ENCODE data around the gene IGSF3.
"Not testable (repeated sequence)": the region's sequence is repeated elsewhere in the genome, so short reads cannot be mapped to it uniquely, and the experiment has no call there.

IGSF3 gene

DNA sequence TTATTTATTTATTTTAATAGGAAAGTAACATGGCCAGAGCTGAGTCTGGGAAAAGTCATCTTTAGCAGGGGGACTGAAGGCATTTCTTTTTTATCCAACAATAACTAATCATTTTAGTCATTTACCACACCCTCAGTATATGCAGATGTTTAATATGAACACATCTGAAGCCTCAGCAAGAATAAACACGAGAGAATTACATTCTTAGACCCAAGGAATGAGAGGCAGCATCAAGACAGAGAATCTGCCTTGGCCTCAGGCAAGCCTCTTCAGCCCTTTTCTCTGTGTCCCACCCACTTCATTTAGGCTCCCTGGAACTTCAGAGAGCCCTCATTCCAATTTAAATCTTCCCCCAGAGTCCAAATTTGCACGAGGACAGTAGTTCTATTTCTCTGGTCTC lies 17.0 kb upstream of the IGSF3 start:
- no peak for DNase-seq

- DNase-seq, result no peak
Measured at GRCh38 chr1:116682641-116683221, 15.2 kb upstream of the IGSF3 start.

- DNase-seq, result no peak
Measured at GRCh38 chr1:116681343-116681899, 13.9 kb upstream of the IGSF3 start.

DNA sequence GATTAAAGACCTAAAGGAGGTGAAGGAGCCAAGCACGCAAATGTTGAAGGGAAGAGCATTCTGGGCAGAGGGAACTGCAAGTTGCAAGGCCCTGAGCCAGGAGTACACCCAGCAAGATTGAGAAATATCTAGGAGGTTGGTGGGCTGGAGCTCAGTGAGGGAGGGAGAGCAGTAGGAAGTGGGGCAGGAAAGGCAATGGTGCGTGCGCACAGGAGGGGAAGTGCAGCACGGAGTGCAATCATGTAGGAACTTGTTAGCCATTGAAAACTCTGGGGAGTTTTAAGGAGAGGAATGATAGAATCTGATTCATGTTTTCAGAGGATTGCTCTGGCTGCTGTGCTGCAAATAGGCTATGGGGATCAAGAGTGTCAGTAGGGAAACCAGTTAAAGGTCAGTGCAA lies 13.2 kb upstream of the IGSF3 start:
- DNase-seq, result no peak

DNA sequence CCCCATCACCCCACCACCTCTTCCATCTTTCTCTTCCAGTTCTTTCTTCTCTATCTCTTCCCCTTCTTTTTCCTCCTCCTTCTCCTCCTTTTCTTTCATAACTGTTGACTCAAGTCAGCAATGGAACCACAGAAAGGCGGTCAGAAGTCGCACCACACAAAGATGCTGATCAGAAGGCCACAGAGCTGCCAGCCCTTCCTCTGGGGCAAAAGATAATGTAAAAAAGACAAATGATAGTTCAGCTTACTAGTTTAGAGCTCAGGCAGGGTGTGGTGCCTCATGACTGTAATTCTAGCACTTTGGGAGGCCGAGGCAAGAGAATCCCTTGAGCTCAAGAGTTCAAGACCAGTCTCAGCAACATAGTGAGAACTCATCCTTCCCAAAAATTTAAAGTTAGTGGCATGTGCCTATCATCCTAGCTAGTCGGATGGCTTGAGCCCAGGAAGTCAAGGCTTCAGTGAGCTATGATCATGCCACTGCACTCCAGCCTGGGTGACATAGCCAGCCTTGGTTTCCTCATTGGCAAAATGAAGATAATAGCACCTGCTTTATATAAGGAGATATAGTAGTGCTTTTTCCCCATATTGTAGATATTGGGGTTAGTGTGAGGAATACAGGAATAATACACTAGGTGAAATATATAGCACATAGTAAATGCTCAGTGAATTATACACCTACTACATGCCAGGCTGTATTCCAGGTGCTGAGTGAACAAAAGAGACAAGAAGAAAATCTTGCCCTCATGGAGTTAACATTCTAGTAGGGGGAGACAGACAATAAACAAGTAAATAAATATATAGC lies 12.5 kb upstream of the IGSF3 start:
- DNase-seq, result no peak

DNA sequence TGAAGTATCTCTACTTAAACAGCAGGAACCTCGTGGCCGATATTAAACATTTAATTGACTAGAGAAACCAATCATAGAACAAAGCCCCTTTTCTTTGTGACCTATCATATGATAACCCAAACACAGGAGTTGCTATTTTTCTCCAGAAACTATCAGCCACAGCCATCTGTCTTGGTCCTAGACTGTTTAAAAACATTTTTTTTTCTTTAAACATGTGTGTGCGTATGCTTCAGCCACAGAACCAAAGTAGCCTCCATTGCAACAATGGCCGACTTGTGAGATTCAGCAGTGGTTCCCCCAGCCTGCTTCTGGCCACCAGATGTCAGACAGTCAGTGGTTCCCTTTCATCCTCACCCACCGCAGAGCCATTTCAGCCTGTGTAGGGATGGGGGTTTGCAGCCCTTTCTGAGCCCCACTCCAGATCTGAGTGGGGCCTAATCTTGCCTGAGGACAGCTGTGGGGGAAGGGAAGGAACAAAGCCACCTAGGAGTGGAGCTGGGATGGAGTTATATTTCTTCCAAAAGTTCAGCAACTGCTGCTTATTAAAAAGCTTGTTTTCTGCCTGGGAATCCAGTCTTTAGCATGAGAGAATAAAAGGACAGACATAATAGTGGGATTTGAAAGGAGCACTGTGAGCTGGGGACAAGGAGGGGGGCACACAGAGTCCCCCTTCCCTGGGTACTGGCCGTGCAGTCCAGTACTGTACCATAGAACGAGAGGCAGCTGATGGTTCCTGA lies 11.7 kb upstream of the IGSF3 start:
- no peak for DNase-seq

- DNase-seq, result no peak
Measured at GRCh38 chr1:116678732-116679090, 11.2 kb upstream of the IGSF3 start.

DNA sequence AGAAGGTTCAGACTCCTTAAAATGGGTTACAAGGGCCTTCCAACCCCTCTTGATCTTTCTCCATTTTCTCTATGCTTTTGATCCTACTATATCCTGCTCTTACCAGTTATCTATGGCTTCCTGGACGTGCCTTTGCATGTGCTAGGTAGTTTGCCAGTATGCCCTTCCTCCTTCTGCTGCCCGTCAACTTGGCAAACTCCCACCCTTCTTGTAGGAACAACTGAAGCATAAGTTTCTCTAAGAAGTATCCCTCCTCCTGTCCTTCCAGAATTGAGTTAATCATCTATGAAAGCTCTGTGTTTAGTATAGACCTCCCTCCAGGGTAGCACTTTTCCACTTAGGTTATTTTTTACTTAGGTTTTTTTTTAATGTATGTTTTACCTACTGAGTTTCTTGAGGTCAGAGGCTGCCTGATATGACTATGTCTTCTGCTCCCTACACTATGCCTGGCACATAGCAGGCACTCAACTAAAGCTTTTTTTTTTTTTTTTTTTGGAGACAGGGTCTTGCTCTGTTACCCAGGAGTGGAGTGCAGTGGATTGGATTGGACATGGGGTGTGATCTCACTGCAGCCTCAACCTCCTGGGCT lies 10.0 kb upstream of the IGSF3 start:
- DNase-seq, result no peak

DNA sequence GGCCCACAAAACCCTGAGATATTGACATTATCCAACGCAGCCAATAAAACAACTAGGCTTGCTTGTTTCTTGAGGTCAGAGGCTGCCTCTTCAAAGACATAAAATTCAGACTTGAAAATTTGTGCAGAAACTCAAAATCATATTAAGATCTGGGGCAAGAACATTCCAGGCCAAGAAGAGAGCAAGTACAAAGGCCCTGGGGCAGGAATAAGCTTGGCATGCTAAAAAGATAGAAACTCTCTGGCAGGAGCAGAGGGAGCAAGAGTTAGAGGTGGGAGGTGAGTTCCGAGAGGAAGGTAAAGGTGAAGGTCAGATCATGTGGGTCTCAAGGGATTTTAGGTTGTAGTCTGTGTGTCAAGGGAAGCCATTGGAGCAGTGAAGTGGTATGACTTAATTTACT lies 8.8 kb upstream of the IGSF3 start:
- DNase-seq, result no peak

DNA sequence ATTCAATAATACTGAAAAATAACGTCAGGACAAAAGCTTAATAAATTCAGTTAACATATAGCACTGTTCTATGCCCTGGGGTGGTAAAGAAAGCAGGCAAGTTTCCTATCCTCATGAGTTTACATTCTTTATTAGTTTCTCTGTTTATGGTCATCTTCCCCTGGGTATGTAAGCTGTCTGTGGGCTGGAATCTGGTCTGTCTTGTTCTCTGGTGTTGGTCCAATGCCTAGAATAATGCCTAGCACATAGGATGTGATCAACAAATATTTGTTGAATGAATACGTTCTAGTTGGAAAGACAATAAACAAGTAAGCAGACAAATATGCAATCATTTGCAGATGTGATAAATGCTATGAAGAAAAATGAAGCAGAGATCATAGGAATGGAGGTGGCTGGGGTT lies 7.2 kb upstream of the IGSF3 start:
- DNase-seq, result no peak

- DNase-seq, result no peak
Measured at GRCh38 chr1:116674011-116674531, 6.5 kb upstream of the IGSF3 start.

DNA sequence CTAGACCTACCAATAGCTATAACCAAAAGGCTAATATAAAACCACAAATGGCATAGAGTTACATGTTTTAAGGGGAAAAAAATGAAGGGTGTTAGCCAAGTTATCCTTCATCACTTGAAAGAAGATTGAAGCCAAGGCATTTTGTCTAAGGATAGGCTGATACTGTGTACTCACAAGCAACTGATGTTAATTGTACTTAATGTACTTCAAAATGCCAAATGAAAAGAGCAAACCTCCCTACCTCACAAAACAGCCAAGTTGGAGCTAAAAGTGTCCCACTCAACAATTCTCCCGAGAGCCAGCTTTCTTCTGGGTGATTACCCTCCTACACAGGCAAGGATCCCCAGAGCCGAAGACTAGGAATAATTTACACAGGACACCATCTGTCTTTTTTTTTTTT lies 4.4 kb upstream of the IGSF3 start:
- no peak for DNase-seq

DNA sequence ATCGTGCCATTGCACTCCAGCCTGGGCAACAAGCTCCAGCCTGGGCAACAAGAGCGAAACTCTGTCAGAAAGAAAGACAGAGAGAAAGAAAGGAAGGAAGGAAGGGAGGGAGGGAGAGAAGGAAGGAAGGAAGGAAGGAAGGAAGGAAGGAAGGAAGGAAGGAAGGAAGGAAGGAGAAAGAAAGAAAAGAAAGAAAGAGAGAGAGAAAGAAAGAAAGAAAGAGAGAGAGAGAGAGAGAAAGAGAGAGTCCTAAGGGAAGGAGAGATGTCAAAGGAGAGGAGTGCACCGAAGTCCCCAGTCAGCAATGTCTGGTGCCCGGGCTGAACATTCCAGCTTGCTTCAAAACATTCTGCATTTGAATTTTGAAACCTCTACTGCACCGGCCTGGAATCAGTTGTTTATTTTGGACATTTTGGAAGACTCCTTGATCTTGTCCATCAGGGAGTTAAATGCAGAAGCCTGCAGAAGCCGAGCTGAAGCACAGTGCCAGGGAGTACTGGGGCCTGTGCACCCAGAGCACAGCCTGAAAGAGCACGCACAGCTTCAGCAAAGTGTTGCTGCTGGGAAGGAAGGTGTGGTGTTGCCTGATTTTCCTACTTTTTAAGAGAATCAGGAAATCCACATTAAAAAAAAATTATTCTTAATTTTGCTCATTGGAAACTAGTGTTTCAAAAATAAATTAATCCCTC lies 3.7 kb upstream of the IGSF3 start:
- no peak for DNase-seq

GRCh38 chr1:116668277-116668676 lies 744 bp upstream of the IGSF3 start:
- DNase-seq, result no peak

GRCh38 chr1:116667078-116667574 lies 407 bp downstream of the IGSF3 start:
- no peak for DNase-seq

- no peak for DNase-seq
Measured at GRCh38 chr1:116666187-116667077, 1.1 kb downstream of the IGSF3 start.

DNA sequence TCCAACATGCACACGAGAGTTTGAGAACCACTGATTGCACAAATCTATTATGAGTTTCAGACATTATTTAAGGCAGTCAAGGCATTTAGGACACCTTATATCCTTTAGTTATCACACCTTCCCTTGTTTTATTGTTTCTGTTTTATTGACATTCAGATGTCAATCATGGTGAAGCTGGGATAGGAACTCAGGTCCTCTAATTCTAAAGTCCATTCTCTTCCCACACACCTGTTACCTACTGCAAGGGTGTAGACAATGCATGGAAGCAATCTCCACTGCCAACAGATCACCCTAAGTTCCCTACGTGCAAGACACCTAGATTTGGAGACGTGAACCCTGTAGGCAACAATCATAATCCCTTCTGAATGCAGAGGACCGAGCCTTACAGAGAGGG lies 2.6 kb downstream of the IGSF3 start:
- DNase-seq, result no peak

GRCh38 chr1:116664366-116664977 lies 3.1 kb downstream of the IGSF3 start:
- no peak for DNase-seq

- DNase-seq, result no peak
Measured at GRCh38 chr1:116663821-116664220, 3.7 kb downstream of the IGSF3 start.

- DNase-seq, result no peak
Measured at GRCh38 chr1:116661633-116662032, 5.9 kb downstream of the IGSF3 start.

- not testable (repeated sequence) for DNase-seq
Measured at GRCh38 chr1:116658645-116659044, 8.9 kb downstream of the IGSF3 start.
